ENCODE data around the gene SORBS1.

SORBS1 gene

DNA sequence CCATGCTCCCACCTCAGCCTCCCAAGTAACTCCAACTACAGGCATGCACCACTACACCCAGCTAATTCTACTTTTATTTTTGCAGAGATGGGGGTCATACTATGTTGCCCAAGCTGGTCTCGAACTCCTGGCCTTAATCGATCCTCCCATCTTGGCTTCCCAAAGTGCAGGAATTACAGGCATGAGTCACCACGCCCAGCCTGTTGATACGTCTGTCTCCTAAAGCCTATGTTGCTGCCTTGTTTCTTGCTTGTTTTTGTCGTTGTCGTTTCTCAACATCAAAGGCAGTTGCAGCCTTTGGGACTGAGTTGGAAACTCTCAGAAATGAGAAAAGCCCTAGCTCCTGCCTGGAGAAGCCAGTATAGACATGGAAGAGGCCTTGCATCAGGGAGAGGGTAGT lies 49.9 kb downstream of the SORBS1 start:
- no peak for DNase-seq

- DNase-seq: no peak
These were observed 51.9 kb downstream of the SORBS1 start for GRCh38 chr10:95509251-95509650.

GRCh38 chr10:95508730-95509129 lies 52.4 kb downstream of the SORBS1 start:
- no peak for DNase-seq

DNA sequence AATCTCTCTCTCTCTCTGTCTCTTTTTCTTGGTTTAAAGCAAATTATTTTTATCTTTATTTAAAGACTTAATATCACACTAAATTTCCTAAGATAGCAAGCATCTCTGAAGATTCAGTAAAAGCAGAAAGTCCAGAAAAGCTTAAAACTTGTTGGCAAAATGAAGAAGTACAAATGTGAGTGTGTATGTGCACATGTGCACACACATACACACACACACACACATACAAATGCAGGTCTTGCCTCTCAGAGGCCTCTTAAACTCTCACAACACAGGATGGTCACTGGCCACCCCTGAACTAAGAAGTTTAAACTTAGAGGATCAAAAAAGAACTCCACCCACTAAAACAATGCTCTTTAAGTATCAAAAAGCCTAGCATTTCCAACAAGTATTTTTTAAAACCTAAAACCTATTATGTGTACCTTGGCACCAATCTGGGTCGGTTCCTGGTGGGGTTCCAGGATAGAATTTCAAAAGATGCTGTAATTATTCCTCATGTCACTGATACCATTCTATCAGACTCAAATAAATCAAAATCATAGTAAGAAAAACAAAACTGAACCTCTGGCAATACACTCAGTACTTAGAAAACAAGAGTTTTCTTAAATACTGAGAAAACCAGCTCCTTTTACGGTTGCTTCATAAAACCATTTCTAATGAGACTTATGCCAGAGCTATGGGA lies 55.0 kb downstream of the SORBS1 start:
- no peak for DNase-seq

DNA sequence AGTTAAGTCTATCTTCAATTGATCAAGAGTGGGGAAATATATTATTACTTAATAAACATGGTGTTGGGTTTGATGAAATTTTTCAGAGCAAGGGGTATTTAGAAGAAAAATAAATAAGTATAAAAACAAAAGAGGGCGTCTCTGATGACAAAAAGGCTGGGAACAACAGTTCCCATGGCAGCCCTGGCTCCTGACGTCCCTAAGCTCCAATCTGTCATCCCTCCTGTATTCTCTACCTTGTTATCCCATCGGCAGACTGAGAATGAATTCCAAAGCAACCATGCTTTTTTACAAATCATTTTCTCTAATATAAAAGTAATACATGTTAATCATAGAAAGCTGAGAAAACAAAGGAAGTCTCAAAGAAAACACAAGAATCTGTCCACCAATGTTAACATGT lies 55.5 kb downstream of the SORBS1 start:
- DNase-seq: no peak

GRCh38 chr10:95505084-95505610 lies 56.0 kb downstream of the SORBS1 start:
- DNase-seq: no peak

- DNase-seq: no peak
These were observed 56.9 kb downstream of the SORBS1 start for GRCh38 chr10:95504246-95504691.

- DNase-seq: no peak
These were observed 57.6 kb downstream of the SORBS1 start for GRCh38 chr10:95503526-95503925.

DNA sequence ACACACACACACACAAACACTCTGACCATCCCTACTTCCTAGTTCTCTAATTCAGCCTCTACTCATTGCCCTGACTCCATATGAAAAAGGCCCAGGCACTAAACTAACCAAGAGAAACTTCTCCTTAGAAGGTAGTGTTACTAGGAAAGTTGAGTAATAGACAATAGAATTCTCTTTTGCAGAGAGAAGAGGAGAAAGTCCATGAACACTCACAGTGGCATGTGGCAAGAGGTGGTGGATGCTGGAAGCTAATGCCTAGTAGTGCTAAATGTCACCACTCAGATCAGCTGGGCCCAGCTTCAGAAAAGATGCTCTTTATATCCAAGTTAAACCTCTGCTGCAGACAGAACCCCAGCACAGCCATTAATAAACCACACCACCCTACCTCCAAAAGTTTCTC lies 58.2 kb downstream of the SORBS1 start:
- DNase-seq: no peak

GRCh38 chr10:95502377-95502776 lies 58.8 kb downstream of the SORBS1 start:
- no peak for DNase-seq

DNA sequence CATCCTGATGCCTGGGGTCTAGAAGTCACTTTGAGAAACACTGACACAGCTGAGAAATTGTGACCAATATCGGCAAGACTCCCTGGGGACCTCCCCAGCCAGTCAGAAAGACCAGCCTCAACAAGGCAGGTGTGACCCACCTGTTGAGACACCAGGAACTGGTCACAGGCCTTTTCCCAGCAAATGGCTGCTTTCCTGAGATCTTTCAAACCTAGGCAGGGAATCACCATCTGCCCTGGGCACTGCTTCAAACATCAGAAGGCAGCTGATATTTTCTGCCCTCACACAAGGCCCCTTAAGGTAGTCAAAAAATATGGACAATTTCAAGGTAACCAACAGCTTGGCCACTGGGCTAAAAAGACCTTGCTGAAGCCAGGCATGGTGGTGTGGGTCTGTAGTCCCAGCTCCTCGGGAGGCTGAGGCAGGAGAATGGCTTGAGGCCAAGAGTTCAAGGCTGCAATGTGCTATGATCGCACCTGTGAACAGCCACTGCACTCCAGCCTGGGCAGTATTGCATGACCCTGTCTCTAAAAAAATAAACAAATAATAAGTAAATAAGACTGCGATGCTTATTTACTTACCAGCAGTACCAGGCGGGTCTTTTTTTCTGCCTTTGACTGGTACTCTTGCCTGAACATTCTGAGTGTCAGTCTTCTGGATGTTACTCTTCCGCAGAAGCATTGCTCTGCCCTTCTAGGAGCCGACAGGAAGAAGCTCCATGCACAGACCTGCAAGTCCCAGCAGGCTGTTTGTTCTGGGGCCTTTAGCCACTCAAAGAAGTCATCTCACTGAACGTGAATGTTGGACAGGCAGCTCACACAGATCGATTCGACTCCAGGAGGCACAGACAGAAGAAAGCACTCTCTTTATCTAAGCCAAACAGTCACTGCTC lies 59.7 kb downstream of the SORBS1 start:
- no peak for DNase-seq

GRCh38 chr10:95500649-95501048 lies 60.5 kb downstream of the SORBS1 start:
- no peak for DNase-seq

- DNase-seq: no peak
These were observed 61.1 kb downstream of the SORBS1 start for GRCh38 chr10:95500097-95500496.

GRCh38 chr10:95499482-95499989 lies 61.6 kb downstream of the SORBS1 start:
- DNase-seq: no peak

- no peak for DNase-seq
These were observed 64.2 kb downstream of the SORBS1 start for GRCh38 chr10:95496951-95497350.

- DNase-seq: no peak
These were observed 64.8 kb downstream of the SORBS1 start for GRCh38 chr10:95496246-95496911.

- no peak for DNase-seq
These were observed 67.3 kb downstream of the SORBS1 start for GRCh38 chr10:95493862-95494261.

DNA sequence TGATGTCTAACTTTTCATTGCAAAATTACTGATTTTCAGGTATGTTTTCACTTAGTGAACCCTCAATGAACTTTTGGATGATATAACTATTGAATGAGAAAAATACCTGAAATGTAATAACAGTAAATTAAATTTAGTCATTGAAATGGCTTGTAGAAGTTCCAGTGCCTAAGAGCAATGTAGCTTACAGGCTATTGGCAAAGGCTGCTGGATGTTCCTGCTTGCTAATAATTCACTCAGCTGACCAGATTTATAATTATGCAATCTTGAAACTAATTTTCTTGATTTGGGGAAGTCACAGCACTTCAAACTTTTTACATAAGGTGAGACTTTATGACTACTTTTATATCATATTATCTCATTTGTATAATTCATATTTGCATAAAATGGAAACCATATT lies 73.2 kb downstream of the SORBS1 start:
- DNase-seq: no peak

DNA sequence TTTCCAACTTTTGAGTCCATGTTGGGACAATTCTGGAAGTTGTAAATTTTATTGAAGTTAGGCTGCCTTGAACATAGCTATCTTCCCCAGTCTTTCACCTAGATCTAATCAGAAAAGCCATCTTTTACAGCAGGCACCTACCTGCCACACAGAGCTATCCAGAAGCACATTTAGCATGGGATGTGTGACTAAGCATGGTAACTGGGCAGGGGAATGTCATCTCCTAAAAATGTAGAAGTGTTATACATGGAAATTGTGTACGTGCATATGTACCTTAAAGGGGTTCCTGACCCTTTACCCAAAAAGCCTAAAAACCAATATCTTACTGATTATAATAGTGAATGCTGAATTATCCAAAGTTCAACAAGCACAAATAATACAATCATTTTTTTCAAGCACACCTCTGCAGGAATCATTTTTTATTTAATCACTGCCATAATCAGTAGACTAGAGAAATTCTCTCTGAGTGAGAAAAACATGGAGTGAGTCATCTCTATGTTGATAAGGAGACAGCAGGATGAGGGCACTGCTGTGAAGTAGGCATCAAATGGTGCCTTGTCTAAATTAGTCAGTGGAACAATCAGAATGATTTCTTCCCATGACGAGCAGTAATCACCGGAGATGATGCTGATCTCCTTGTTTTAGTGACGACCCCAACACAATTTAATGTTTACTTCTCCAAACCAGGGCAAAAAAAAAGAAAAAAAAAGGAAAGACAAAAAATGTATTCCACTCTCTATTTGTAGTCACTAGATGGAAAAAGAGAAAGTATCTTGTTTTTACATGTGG lies 75.9 kb downstream of the SORBS1 start:
- no peak for DNase-seq

GRCh38 chr10:95482501-95483233 lies 78.5 kb downstream of the SORBS1 start:
- DNase-seq: no peak

DNA sequence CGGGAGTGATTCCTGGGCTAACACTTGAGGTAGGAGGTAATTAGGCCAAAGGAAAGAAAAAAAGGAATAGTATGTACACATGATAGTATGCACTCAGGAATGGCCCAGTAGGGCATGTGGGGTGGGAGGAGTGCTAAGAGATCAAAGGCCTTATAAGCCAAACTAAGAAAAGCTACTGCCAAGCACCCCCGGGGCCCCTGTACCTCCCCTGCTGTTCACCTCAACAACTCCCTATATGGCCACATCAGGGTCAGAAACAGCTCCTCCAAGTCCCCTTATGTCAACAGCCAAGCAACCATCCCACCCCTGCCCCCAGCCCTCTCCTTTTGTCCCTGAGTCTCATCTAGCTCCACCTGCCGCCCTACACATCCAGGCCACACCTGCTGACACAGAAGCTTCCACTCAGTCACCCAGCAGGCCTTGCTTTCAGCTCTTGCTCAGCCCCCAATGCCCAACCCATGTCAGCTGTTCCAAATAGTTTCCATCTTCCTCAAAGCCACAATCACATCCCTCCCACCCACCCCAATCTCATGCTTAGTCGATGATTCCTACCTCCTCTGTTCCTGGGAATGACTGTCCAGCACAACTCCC lies 80.2 kb downstream of the SORBS1 start:
- no peak for DNase-seq

All from CD4-positive, alpha-beta T cell treated with Interferon alpha-2 for 1 hour (primary cell).